ENCODE results near the gene KCNC3.

Gene KCNC3

DNA sequence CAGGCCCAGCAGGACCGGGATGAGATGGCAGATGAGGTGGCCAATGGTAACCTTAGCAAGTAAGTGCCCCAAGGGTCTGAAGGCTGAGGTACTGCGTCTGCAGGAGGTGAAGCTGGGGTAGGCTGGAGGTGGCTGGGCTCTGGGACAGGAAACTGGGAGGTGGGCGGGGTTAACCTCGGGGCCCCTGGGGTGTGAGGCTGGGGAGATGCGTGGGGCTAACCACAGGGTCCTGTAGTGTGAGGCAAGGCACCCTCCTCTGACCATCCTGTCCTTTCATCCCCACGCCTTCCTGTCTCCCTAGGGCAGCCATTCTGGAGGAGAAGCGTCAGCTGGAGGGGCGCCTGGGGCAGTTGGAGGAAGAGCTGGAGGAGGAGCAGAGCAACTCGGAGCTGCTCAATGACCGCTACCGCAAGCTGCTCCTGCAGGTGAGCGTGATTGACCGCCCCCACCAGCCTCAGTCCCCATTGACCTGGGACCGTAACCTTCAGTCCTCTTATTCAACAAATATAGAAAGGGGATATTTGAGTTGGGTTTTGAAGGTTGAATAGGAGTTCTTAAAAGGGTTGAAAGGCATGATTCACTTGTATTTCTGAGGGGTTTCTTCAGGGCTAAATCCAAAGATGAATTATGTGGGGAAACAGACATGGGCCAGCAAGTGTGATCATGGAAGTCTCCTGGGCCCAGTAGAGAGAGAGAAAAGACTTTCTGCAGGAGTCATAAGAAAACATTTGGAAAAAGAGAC is 35.7 kb downstream of the KCNC3 start:
- DNase-seq (ENCODE audit: low spot score), result no peak
- TF ChIP-seq, protein P1, sequence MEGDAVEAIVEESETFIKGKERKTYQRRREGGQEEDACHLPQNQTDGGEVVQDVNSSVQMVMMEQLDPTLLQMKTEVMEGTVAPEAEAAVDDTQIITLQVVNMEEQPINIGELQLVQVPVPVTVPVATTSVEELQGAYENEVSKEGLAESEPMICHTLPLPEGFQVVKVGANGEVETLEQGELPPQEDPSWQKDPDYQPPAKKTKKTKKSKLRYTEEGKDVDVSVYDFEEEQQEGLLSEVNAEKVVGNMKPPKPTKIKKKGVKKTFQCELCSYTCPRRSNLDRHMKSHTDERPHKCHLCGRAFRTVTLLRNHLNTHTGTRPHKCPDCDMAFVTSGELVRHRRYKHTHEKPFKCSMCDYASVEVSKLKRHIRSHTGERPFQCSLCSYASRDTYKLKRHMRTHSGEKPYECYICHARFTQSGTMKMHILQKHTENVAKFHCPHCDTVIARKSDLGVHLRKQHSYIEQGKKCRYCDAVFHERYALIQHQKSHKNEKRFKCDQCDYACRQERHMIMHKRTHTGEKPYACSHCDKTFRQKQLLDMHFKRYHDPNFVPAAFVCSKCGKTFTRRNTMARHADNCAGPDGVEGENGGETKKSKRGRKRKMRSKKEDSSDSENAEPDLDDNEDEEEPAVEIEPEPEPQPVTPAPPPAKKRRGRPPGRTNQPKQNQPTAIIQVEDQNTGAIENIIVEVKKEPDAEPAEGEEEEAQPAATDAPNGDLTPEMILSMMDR (IDR thresholded peaks at IDR 0.05; ENCODE audit: extremely low read depth, missing control alignments), result no peak

- TF ChIP-seq, protein P1 (IDR thresholded peaks at IDR 0.05; ENCODE audit: extremely low read depth, missing control alignments), result no peak
- no peak for DNase-seq (ENCODE audit: low spot score)
These were observed 36.9 kb downstream of the KCNC3 start for GRCh38 chr19:50292216-50292827.

DNA sequence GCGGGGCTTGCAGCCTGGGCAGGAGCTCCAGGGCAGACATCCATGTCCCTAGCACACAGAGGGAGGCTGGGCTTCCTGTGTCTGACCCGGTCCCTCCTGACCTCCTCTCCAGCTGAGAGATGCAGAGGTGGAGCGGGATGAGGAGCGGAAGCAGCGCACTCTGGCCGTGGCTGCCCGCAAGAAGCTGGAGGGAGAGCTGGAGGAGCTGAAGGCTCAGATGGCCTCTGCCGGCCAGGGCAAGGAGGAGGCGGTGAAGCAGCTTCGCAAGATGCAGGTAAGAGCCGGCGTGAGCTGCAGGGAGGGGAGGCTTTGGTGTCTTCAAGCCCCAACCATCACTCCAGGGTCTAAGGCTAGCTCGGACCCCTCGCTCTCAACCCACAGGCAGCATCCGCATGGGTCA is 38.4 kb downstream of the KCNC3 start:
- TF ChIP-seq, protein P1 (IDR thresholded peaks at IDR 0.05; ENCODE audit: extremely low read depth, missing control alignments), result no peak
- DNase-seq (ENCODE audit: low spot score), result no peak

DNA sequence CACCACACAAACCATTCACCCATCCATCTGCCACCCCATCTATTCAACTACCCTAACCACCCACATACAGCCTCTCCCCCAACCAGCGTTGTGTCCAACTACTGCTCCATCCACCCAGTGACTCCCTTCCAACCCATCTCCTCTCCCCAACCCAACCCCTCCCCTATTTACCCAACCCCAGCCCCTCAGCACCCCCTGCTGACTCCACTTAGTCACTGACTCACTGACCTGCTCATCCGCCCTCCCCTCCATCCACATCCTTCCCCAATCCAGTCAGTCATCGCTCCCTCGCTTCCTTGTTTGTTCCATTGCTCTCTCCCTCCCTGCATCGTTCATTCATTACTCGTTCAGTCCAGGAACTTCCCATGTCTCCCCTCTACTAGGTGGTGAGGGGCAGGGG is 39.2 kb downstream of the KCNC3 start:
- DNase-seq (ENCODE audit: low spot score), result no peak
- TF ChIP-seq, protein P1 (IDR thresholded peaks at IDR 0.05; ENCODE audit: extremely low read depth, missing control alignments), result no peak

GRCh38 chr19:50288954-50289353 is 40.2 kb downstream of the KCNC3 start:
- no peak for DNase-seq (ENCODE audit: low spot score)
- TF ChIP-seq, protein P1 (IDR thresholded peaks at IDR 0.05; ENCODE audit: extremely low read depth, missing control alignments), result no peak

- DNase-seq (ENCODE audit: low spot score), result no peak
- TF ChIP-seq, protein P1 (IDR thresholded peaks at IDR 0.05; ENCODE audit: extremely low read depth, missing control alignments), result no peak
These were observed 41.8 kb downstream of the KCNC3 start for GRCh38 chr19:50287331-50287730.

- DNase-seq (ENCODE audit: low spot score), result no peak
- TF ChIP-seq, protein P1 (IDR thresholded peaks at IDR 0.05; ENCODE audit: extremely low read depth, missing control alignments), result no peak
These were observed 42.7 kb downstream of the KCNC3 start for GRCh38 chr19:50286443-50286842.
